Mammary epithelial cell (primary cell): ENCODE measurements around the gene MOCS1.

Experiments
- EZH2 ChIP-seq: IDR thresholded peaks from 2 replicates; pipeline ENCODE4 v1.6.1; 2012; ENCODE audit warnings: low read length, inconsistent platforms, borderline replicate concordance
- TF ChIP-seq, protein P1 (sequence below), 2 donors: IDR thresholded peaks in 1 of 2; conservative IDR thresholded peaks in 1 of 2; 2 replicates each; pipeline ENCODE4 v1.5.1; 2011 to 2012; ENCODE audit warnings: inconsistent platforms in 2 of 2, low read length in 2 of 2, mild to moderate bottlenecking in 2 of 2, control low read depth in 1 of 2, low read depth in 1 of 2; ENCODE audit not compliant: insufficient read depth in 1 of 2; ENCODE audit errors: extremely low read depth in 1 of 2

DNA sequence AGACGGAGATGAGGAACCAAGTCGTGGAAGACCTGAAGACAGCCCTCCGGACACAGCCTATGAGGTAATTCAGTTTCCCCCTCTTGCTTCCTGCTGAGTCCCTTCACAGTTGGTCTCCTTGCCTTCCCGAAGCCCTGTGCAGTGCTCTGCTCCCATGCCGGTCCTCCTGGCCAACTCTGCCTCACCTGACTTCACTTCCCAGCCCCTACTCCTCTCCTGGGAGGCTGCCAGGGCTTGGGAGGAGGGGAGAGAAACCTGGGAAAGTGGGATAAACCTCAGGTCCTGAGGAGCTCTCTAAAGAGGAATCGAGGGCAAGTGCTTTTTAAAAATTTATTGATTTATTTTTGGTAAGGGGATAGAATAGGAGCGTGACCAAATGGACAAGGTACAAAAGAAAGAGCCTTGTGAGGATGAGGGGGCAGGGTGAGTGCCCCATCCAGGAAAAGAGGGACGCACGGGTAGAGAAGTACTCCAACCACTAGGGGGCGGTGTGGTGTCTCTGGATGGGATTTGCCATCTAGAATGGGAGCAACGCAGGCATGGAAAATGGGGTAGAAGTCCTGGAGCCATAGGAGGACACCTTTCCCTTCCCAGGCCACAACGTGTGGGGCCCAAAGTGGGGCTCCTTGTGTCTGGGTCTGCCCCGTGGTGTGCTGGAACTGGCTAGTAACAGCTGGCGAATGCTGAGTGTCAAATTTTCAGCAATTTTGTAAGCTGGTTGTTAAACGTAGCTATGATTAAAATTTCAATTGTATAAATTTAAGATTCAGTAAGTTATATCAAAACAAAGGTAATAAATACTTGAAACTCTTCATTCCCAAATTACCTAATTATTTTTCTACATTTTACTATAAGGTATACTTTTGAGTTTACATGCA is 69.0 kb downstream of the MOCS1 start:
- no peak for TF ChIP-seq EZH2
- TF ChIP-seq, protein P1, sequence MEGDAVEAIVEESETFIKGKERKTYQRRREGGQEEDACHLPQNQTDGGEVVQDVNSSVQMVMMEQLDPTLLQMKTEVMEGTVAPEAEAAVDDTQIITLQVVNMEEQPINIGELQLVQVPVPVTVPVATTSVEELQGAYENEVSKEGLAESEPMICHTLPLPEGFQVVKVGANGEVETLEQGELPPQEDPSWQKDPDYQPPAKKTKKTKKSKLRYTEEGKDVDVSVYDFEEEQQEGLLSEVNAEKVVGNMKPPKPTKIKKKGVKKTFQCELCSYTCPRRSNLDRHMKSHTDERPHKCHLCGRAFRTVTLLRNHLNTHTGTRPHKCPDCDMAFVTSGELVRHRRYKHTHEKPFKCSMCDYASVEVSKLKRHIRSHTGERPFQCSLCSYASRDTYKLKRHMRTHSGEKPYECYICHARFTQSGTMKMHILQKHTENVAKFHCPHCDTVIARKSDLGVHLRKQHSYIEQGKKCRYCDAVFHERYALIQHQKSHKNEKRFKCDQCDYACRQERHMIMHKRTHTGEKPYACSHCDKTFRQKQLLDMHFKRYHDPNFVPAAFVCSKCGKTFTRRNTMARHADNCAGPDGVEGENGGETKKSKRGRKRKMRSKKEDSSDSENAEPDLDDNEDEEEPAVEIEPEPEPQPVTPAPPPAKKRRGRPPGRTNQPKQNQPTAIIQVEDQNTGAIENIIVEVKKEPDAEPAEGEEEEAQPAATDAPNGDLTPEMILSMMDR (conservative IDR thresholded peaks at IDR 0.05 in 1 of 2, IDR thresholded peaks at IDR 0.05 in 1 of 2; ENCODE audit: extremely low read depth in 1 of 2, insufficient read depth in 1 of 2, low read depth in 1 of 2, low read length in 2 of 2): peak; percentile 69 to 82
